HG03108 (cell line): ENCODE measurements around the gene S100A12.

Experiments used
- ATAC-seq: cut with Tn5 transposase; IDR thresholded peaks from one replicate; pipeline ENCODE4 v1.9.1; 2021; ENCODE audit warnings: moderate library complexity; ENCODE audit not compliant: unreplicated experiment

S100A12 gene

GRCh38 chr1:153370146-153370545 lies 5.3 kb downstream of the S100A12 start:
- no peak for ATAC-seq

- ATAC-seq: no peak
Measured at GRCh38 chr1:153368495-153368894, 6.9 kb downstream of the S100A12 start.

GRCh38 chr1:153367090-153367489 lies 8.3 kb downstream of the S100A12 start:
- no peak for ATAC-seq

- ATAC-seq: no peak
Measured at GRCh38 chr1:153366261-153366660, 9.2 kb downstream of the S100A12 start.

GRCh38 chr1:153365696-153366095 lies 9.7 kb downstream of the S100A12 start:
- no peak for ATAC-seq

- ATAC-seq: no peak
Measured at GRCh38 chr1:153364766-153365666, 10.4 kb downstream of the S100A12 start.

- no peak for ATAC-seq
Measured at GRCh38 chr1:153364156-153364555, 11.3 kb downstream of the S100A12 start.

GRCh38 chr1:153363641-153364040 lies 11.8 kb downstream of the S100A12 start:
- no peak for ATAC-seq

- ATAC-seq: no peak
Measured at GRCh38 chr1:153362187-153362775, 13.1 kb downstream of the S100A12 start.

GRCh38 chr1:153361480-153362109 lies 13.8 kb downstream of the S100A12 start:
- no peak for ATAC-seq

- ATAC-seq: no peak
Measured at GRCh38 chr1:153360592-153361479, 14.6 kb downstream of the S100A12 start.

- no peak for ATAC-seq
Measured at GRCh38 chr1:153360190-153360589, 15.2 kb downstream of the S100A12 start.

GRCh38 chr1:153359241-153359640 lies 16.2 kb downstream of the S100A12 start:
- ATAC-seq: no peak

- no peak for ATAC-seq
Measured at GRCh38 chr1:153358691-153358975, 16.8 kb downstream of the S100A12 start.

GRCh38 chr1:153357853-153358690 lies 17.3 kb downstream of the S100A12 start, which contains the start of gene S100A9:
S100A9 (plus strand) TSS chr1:153357854; CDS start chr1:153358284, 430 bp downstream.
- ATAC-seq: no peak

GRCh38 chr1:153357076-153357852 lies 18.2 kb downstream of the S100A12 start:
- no peak for ATAC-seq

GRCh38 chr1:153356392-153357075 lies 18.9 kb downstream of the S100A12 start:
- ATAC-seq: no peak

- no peak for ATAC-seq
Measured at GRCh38 chr1:153355445-153356071, 19.9 kb downstream of the S100A12 start.
